Urinary bladder (tissue), 4 donors: ENCODE measurements around the gene CRADD. TPM values are rescaled to one million over a fixed set of nuclear protein-coding genes. Genes with fewer than 3 reads are reported as not detected.
A peak's percentile ranks its signal among the peaks of the same experiment; 100 is the strongest.

Source experiments
- DNase-seq: peaks from one replicate; pipeline ENCODE4 v3.0.0-alpha.2; 2015; ENCODE audit errors: extremely low spot score
- H3K27ac ChIP-seq: one replicate; pipeline ENCODE4 v1.5.1; 2013; ENCODE audit warnings: low read depth, mild to moderate bottlenecking, moderate library complexity
- H3K36me3 ChIP-seq: one replicate; pipeline ENCODE4 v1.6.1; 2013; ENCODE audit warnings: mild to moderate bottlenecking, moderate library complexity; ENCODE audit not compliant: insufficient read depth
- H3K4me1 ChIP-seq: one replicate; pipeline ENCODE4 v1.6.1; 2013; ENCODE audit warnings: mild to moderate bottlenecking, moderate library complexity; ENCODE audit not compliant: insufficient read depth
- H3K4me3 ChIP-seq: one replicate; pipeline ENCODE4 v1.5.1; 2013; ENCODE audit warnings: low read depth, low read length
- WGBS: extraction: QIAGEN DNeasy Blood & Tissue Kit; methylation state at CpG from one replicate; pipeline ENCODE4 v1.1.7; 2013; 5-methylcytosine and 5-hydroxymethylcytosine counted together
- polyA plus RNA-seq: library from polyadenylated mRNA; stranded (reverse); fragments of 200-250 nt; gene quantifications from one replicate; pipeline ENCODE4 v1.2.3, GENCODE V29; 2013
- total RNA-seq: library from RNA; depleted of rRNA; stranded (reverse); fragments of >200 nt; gene quantifications from one replicate; pipeline ENCODE4 v1.2.3, GENCODE V29; 2014
- donor health status: healthy with polysubstance abuse.
- donor health status: healthy.

The CRADD gene
- total and polyA plus RNA-seq, 2 donors: 22.7 to 29.6 TPM

DNA sequence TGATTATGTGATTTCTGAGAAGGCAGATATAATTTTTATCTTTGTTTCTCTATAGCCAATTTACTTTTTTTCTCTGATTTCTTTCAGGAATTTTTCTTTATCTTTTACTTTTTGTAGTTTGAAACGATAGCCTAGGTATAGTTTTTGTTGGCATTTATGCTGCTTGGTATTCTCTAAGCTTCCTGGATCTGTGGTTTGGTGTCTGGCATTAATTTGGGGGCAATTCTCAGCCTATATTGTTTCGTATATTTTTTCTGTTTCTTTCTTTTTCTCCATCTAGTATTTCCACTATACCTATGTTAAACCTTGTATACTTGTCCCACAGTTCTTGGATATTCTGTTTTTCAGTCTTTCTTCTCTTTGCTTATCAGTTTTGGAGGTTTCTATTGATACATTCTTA is 45.0 kb downstream of the CRADD start:
- H3K4me1 ChIP-seq: peaks cover 1% of the 10 kb centered on the region
- no peaks in the 10 kb centered on the region for H3K36me3 ChIP-seq
- 98% methylated on average over 2 of the region's 2 CpGs for WGBS
- no peak overlapping the region for H3K4me3 ChIP-seq
- no peak overlapping the region for H3K27ac ChIP-seq
- DNase-seq: no peak

DNA sequence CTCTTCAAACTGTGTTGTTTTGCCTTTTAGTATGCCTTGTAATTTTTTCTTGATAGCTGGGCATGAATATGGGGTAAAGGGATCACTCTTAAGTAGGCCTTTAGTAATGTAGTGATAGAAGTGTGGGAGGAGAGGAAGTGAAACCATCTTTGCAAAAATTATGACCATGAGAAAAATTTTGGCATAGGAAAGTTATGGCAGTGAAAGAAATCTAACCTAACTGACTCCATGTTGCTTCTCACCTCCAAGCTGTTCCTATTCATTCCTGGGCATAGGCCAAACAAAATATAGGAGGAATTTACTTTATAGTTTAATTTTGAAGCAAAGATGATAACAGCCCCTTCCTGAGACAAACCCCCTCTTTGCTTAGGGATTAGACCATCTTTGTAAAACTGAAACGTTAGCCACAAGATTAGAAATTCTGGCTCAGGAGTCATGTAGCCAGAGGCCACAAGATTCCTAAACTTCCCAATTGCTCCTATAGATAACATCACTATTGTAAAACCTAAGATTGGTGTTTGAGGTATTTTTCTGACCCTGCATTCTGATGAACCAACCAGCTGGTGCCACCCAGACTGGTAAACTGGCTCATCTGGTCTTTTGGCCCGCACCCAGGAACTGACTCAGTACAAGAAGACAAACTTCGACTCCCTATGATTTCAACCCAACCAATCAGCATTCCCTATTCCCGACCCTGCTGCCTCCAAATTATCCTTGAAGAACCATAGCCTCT is 45.8 kb downstream of the CRADD start:
- Histone ChIP-seq H3K27ac (no peak overlapping the region), H3K36me3 (no peaks in the 10 kb centered on the region), H3K4me1 (peaks cover 1% of the 10 kb centered on the region), H3K4me3 (no peak overlapping the region)
- no peak for DNase-seq
- WGBS: 75% methylated on average over 4 of the region's 4 CpGs

DNA sequence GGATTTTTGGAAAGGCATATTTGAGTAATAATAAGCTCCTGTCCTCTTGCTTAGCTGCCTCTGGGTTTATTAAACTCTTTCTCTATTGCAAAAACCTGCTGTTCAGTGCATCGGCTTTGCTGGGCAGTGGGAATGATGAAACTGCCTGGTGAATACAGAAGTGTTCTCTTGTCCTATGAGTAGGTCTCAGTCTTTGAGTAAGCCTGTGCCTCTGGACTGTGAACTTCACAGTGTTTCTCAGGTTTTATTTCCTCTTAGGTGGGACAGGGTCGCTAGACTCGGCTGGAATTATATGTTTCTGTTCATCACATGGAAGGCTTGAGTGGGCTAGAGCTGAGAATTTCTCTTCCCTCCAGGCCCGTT is 46.4 kb downstream of the CRADD start:
- Histone ChIP-seq H3K4me3 (no peak overlapping the region), H3K27ac (no peak overlapping the region), H3K4me1 (peaks cover 1% of the 10 kb centered on the region), H3K36me3 (no peaks in the 10 kb centered on the region)
- DNase-seq: no peak
- WGBS: 97% methylated on average over 4 of the region's 4 CpGs

DNA sequence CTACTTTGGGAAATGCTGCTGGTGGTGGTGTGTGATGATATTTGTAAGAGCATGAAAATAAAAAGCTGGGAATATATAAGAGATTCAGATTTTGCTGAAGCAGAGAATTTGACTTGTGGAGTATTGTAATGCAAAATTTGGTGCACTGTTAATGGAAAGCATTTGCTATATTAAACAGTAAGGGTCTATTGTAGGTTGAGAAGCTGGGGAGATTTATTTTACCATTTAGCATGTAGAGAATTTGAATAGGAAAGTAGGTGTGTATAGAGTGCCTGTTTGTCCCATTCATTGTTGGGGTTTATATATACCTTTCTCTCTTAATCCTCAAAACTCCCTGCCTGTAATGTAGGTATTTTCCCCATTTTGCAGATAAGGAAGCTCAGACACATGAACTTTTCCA is 48.4 kb downstream of the CRADD start:
- Histone ChIP-seq H3K4me1 (peaks cover 1% of the 10 kb centered on the region), H3K36me3 (no peaks in the 10 kb centered on the region), H3K4me3 (no peak overlapping the region), H3K27ac (no peak overlapping the region)
- no peak for DNase-seq

DNA sequence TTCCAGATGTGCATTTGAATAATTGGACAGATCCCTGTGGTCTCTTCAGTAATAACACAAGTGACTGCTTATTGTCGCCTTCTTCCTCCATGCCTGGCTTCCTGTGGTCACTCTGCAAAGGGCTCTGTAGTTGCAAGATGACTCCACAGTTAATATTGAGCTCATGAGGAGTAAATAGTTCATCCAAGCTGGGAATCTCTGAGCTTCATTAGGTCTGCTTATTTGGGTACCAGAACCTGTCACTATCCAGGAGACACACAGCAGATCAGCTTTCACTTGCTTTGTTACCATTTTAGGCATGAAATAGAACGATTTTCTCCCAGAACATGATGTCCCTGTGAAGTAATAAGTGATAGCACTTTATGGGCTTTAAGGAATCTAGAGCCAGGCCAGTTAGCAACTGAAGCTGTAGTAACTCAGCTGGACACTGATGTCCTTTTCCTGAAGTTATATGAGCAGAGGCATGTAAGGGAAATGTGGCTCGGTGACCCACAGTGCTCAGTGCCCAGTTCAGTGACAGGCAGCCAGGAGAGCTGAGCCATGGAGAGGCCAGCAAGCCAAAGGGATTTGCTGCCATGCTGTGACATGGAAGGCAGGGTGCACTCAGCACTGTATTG is 50.1 kb downstream of the CRADD start:
- no peak for DNase-seq
- H3K4me3 ChIP-seq: no peak overlapping the region
- H3K4me1 ChIP-seq: peaks cover 1% of the 10 kb centered on the region

DNA sequence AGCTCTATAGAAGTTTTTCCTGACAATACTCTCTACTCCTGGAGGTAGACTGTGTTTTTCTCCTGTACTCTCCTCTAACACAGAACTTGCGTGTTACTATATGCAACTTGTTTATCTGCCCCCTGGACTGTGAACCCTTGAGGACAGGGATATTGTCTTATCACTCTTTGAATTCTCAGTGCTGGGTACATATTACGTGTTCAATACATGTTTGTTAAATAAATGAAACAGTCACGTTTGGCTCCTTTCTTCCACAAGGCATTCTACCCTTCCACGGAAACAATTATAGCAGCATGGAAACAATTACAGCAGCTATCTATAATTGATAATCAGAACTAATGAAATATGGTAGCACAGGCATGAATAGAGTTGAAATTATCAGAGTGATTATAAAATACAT is 50.7 kb downstream of the CRADD start:
- Histone ChIP-seq H3K27ac (no peak overlapping the region), H3K4me3 (no peak overlapping the region), H3K4me1 (peaks cover 1% of the 10 kb centered on the region), H3K36me3 (no peaks in the 10 kb centered on the region)
- no peak for DNase-seq
- WGBS: 92% methylated on average over 4 of the region's 4 CpGs

More for the DNA sequence above, 50.1 kb downstream of the CRADD start:
- Histone ChIP-seq H3K27ac (peak overlapping the region; percentile 14), H3K36me3 (no peaks in the 10 kb centered on the region)
- WGBS: 45% methylated on average over 3 of the region's 3 CpGs

DNA sequence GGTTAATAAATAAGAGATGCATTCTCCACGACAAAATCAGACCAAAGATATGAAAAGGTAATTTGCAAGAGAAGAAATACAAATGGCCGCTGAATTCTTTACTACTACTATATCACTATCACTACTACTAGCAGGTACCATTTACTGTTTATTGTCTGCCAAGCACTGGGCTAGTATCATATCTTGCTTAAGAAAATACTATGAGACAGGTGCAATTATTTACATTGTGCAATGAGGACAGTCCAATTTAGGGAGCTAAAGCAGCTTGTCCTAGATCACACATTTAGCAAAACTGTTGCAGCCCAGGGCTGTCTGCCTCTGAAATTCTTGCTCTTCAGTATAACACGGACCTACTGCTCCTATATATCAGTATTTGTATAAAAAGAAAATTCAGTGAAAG is 52.8 kb downstream of the CRADD start:
- Histone ChIP-seq H3K36me3 (no peaks in the 10 kb centered on the region), H3K4me1 (peaks cover 1% of the 10 kb centered on the region), H3K27ac (no peak overlapping the region), H3K4me3 (no peak overlapping the region)
- WGBS: 93% methylated on average over 3 of the region's 3 CpGs
- no peak for DNase-seq

DNA sequence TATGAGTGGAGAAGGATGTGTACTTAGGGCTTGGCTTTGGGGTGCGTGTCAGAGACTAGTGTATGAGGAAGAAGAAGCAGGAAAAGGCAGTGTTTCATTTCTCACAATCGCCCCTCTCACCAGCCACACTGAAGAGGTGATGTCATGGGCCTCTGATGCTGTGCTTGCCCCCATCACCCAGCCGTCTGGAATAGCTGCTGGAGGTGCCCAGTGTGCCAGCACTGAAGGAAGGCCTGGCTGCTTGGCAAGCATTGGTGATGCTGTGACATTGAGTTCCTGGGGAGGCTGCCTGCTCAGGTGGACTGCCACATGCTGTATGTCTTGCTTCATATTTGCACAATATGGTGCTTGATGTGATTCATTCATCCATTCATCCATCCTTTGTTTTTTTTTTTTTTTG is 56.2 kb downstream of the CRADD start:
- WGBS: 74% methylated on average over 3 of the region's 3 CpGs
- H3K4me3 ChIP-seq: no peak overlapping the region
- no peaks in the 10 kb centered on the region for H3K36me3 ChIP-seq
- H3K27ac ChIP-seq: no peak overlapping the region
- DNase-seq: no peak
- no peaks in the 10 kb centered on the region for H3K4me1 ChIP-seq

DNA sequence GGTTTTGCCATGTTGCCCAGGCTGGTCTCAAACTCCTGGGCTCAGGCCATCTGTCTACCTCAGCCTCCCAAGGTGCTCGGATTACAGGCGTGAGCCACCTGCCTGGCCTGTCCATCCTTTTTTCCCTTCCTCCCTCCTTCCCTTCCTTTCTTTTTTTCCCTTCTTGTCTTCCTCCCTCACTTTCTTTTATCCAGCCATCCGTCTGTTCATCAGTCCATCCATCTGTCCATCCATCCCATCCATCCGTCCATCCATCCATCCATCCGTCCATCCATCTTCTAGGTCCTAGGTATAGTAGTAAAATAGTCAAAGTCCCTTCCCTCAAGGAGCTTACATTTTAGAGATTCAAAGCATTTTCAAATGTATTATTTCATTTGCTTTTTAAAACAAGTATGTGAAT is 56.8 kb downstream of the CRADD start:
- 97% methylated on average over 5 of the region's 5 CpGs for WGBS
- Histone ChIP-seq H3K36me3 (no peaks in the 10 kb centered on the region), H3K27ac (no peak overlapping the region), H3K4me1 (no peaks in the 10 kb centered on the region), H3K4me3 (no peak overlapping the region)
- no peak for DNase-seq

DNA sequence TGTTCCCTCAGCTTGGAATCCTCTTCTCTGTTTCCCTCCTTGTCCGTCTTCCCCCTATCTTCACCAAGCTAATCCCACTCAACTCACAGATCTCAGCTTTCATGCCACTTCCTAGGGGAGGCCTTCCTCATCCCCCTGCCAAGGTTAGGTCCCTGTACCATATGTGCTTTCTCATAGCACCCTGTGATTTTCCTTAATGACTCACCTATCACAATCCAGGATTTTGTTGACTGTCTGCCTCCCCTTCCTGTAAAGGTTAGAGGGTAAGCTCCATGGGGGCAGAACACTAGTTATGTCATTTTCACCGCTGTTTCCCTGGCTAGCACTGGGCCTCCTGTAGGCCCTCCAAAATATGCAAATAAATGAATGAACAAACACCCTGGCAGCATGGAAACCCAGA is 57.6 kb downstream of the CRADD start:
- WGBS: 96% methylated on average over 2 of the region's 2 CpGs
- DNase-seq: no peak
- H3K27ac ChIP-seq: no peak overlapping the region
- no peaks in the 10 kb centered on the region for H3K4me1 ChIP-seq
- H3K4me3 ChIP-seq: no peak overlapping the region
- H3K36me3 ChIP-seq: no peaks in the 10 kb centered on the region

DNA sequence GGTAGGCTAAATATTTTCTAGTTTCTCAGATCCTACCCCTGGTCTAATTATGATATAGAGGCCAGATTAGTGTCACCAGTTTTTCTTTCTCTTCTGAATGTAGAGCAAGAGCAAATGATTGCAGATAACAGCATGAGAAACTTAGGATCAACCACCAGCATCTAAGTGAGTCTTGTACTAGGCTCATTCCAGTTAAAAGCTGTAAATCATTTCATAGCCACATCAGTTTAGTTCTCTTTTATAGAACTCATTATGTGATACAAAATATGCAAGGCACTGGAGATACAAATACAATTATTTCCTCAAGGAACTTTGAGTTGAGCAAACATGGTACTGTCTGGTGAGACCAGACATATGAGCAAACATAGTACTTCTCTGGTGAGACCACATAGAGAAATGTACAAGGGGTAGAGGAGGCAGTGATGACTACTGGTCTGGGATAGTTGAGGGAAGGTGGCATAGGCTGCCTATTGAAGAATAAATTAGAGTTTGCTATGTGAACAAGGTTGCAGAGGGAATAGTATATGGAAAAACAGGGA is 59.5 kb downstream of the CRADD start:
- Histone ChIP-seq H3K4me3 (no peak overlapping the region), H3K27ac (peak overlapping the region; percentile 2), H3K4me1 (no peaks in the 10 kb centered on the region), H3K36me3 (no peaks in the 10 kb centered on the region)
- DNase-seq: no peak

DNA sequence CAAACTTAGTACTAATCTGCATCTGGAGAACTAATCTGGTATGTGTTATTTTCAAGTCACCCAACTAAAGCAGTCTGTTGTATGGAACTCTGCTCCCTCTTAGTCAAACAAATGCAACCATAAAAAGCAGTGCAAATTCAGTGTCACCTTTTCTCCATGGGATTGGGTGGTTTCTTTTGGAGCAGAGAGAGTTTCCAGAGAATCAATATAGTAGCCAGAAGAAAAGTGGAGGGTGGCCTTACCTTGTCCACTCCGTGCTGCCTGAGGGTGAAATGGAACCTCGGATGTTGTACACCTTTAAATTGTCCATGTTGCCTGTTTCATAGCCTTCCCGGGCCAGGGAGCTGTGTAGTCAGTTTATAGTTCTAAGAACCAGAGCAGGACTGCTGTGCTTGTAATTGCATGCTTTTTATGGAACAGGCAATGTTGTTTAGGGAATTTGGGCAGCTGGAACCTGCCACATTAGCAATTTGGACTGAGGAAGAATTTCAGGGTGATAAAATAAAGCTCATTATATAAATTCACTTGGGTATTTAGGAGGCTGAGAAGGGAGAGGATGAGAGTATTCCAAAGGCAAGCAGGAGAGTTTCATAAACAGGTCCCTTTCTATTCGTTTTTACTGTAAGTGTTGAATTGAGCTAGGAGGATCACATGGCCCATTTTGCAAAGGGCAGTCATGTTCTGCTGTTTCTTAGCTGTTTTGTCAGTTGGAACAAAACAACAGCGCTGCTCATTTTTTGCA is 60.5 kb downstream of the CRADD start:
- 34% methylated on average over 5 of the region's 5 CpGs for WGBS
- Histone ChIP-seq H3K4me3 (no peak overlapping the region), H3K4me1 (no peaks in the 10 kb centered on the region), H3K27ac (peak overlapping the region; percentile 33), H3K36me3 (no peaks in the 10 kb centered on the region)
- DNase-seq: no peak

DNA sequence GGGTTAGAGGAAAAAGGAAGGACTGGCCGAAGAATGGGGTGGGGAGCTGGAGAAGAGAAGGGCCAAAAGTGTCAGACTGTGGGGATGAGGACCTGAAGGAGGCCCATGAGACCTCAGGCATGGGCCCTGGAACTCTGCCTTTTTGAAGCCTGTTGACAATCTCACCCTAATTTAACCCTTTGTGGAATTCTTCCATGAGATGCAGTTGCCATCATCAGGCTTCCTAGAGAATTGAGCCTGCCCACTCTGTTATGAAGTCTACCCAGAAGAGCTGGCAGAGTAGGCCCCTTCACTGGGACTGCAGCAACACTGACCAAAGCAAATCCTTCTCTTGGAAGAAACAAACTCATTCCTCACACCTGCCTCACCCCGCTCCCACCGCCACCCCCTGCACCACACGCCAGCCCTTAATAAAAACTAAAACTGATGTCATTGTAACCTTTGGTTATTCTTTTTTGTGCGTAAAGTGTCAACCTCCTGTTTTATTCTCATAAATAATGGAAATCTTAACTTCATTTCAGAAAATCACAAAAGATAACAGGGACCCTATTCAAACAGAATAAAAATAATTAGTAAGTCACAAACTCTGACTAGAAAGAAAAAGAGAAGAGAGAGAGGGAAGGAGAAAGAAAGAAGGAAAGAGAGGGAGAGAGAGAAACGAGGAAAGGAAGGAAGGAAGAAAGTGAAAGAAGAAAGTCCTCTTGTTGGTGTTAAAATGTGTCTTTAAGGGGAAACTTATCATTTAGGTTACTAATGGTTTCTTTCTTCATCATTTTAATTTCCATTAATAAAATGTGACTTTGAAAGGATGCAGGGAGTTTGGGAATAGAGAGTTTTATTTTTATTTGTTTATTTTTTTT is 61.3 kb downstream of the CRADD start:
- peak overlapping the region; percentile 41 for H3K27ac ChIP-seq
- no peak overlapping the region for H3K4me3 ChIP-seq
- no peaks in the 10 kb centered on the region for H3K36me3 ChIP-seq
- no peaks in the 10 kb centered on the region for H3K4me1 ChIP-seq
- DNase-seq: no peak
- WGBS: 65% methylated on average over 6 of the region's 6 CpGs
